ENCODE data around the gene CD70. TPM values are rescaled to one million over a fixed set of nuclear protein-coding genes. Genes with fewer than 3 reads are reported as not detected.
A peak's percentile ranks its signal among the peaks of the same experiment; 100 is the strongest.
"Not testable (repeated sequence)": the region's sequence is repeated elsewhere in the genome, so short reads cannot be mapped to it uniquely, and the experiment has no call there.

Gene CD70
- total RNA-seq, 1 experiment from 2014 or later = 1.2 TPM

DNA sequence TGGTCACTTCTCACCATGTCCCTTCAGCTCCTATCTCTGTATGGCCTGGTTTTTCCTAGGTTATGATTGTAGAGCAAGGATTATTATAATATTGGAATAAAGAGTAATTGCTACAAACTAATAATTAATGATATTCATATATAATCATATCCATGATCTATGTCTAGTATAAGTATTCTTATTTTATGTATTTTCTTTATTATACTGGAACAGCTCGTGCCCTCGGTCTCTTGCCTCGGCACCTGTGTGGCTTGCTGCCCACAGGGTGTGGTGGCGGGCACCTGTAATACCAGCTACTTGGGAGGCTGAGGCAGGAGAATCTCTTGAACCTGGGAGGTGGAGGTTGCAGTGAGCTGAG lies 42.5 kb upstream of the CD70 start:
- not testable (repeated sequence) for H3K4ac ChIP-seq (ENCODE audit: low read depth, low read length); H3K14ac ChIP-seq (ENCODE audit: insufficient read depth, low read length); H4K5ac ChIP-seq (ENCODE audit: insufficient read length, low read depth, low read length); H2BK20ac ChIP-seq (ENCODE audit: low read depth, low read length, poor library complexity, severe bottlenecking); H3K23me2 ChIP-seq (ENCODE audit: insufficient read length, low read depth, low read length, poor library complexity, severe bottlenecking); H3K36me3 Mint-ChIP-seq (ENCODE audit: insufficient read depth in 1 of 3, low read depth in 3 of 3); H3K27ac ChIP-seq (ENCODE audit: insufficient read length, low read depth, low read length); H2BK5ac ChIP-seq (ENCODE audit: insufficient read length, low read length); H3K9ac ChIP-seq (ENCODE audit: extremely low read depth, insufficient read length, low read length); H3K9me3 ChIP-seq (ENCODE audit: control insufficient read depth, low read depth, low read length); H3K4me2 ChIP-seq (ENCODE audit: insufficient read depth, insufficient read length, low read length); H3K18ac ChIP-seq (ENCODE audit: insufficient read length, low read depth, low read length); H3K4me1 Mint-ChIP-seq; H3K4me1 ChIP-seq (ENCODE audit: insufficient read depth, low read length); H3K56ac ChIP-seq (ENCODE audit: insufficient read length, low read depth, low read length); H3K79me1 ChIP-seq (ENCODE audit: insufficient read depth, low read depth, low read length, poor library complexity, severe bottlenecking); H4K20me1 ChIP-seq (ENCODE audit: control insufficient read depth, insufficient read depth, insufficient read length); H2AK5ac ChIP-seq (ENCODE audit: insufficient read length, low read length); H4K91ac ChIP-seq (ENCODE audit: insufficient read length, low read depth, low read length); H3K27me3 ChIP-seq (ENCODE audit: insufficient read depth, low read length); H3K79me2 ChIP-seq (ENCODE audit: insufficient read depth, low read length); H4K8ac ChIP-seq (replicated peaks; ENCODE audit: insufficient read length, low read depth, low read length); H3T11ph ChIP-seq (ENCODE audit: low read length); H3K23ac ChIP-seq (ENCODE audit: insufficient read length, low read depth, low read length); DNase-seq; H3K27ac Mint-ChIP-seq; H2BK120ac ChIP-seq (ENCODE audit: low read depth, low read length, poor library complexity, severe bottlenecking); H2BK15ac ChIP-seq (ENCODE audit: low read depth, low read length); H2BK12ac ChIP-seq (ENCODE audit: insufficient read length, low read depth, low read length); H2AFZ ChIP-seq (ENCODE audit: low read length)
- TF ChIP-seq, protein P1, sequence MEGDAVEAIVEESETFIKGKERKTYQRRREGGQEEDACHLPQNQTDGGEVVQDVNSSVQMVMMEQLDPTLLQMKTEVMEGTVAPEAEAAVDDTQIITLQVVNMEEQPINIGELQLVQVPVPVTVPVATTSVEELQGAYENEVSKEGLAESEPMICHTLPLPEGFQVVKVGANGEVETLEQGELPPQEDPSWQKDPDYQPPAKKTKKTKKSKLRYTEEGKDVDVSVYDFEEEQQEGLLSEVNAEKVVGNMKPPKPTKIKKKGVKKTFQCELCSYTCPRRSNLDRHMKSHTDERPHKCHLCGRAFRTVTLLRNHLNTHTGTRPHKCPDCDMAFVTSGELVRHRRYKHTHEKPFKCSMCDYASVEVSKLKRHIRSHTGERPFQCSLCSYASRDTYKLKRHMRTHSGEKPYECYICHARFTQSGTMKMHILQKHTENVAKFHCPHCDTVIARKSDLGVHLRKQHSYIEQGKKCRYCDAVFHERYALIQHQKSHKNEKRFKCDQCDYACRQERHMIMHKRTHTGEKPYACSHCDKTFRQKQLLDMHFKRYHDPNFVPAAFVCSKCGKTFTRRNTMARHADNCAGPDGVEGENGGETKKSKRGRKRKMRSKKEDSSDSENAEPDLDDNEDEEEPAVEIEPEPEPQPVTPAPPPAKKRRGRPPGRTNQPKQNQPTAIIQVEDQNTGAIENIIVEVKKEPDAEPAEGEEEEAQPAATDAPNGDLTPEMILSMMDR (conservative IDR thresholded peaks at IDR 0.05) = peak; percentile 7; the same call in 1 of the 3 replicates
- H3K4me3 Mint-ChIP-seq = peak overlapping the region in 1 of 2 experiments; percentile 42; a peak in 1 of 5 replicates
- H3K27me3 Mint-ChIP-seq (ENCODE audit: low read depth) = peaks cover 20% of the 10 kb centered on the region
- no CpG with 5 or more reads among the region's 4 CpGs for WGBS (ENCODE audit: extremely low coverage, insufficient read length, low lambda C conversion rate)
- H3K9me3 Mint-ChIP-seq = peaks cover 15 to 53% of the 10 kb centered on the region in 2 experiments
